Measurements from ENCODE around the gene SPAM1. TPM values are rescaled to one million over a fixed set of nuclear protein-coding genes. Genes with fewer than 3 reads are reported as not detected.

The SPAM1 gene
- total RNA-seq, 4 donors from 2014 or later = not detected

DNA sequence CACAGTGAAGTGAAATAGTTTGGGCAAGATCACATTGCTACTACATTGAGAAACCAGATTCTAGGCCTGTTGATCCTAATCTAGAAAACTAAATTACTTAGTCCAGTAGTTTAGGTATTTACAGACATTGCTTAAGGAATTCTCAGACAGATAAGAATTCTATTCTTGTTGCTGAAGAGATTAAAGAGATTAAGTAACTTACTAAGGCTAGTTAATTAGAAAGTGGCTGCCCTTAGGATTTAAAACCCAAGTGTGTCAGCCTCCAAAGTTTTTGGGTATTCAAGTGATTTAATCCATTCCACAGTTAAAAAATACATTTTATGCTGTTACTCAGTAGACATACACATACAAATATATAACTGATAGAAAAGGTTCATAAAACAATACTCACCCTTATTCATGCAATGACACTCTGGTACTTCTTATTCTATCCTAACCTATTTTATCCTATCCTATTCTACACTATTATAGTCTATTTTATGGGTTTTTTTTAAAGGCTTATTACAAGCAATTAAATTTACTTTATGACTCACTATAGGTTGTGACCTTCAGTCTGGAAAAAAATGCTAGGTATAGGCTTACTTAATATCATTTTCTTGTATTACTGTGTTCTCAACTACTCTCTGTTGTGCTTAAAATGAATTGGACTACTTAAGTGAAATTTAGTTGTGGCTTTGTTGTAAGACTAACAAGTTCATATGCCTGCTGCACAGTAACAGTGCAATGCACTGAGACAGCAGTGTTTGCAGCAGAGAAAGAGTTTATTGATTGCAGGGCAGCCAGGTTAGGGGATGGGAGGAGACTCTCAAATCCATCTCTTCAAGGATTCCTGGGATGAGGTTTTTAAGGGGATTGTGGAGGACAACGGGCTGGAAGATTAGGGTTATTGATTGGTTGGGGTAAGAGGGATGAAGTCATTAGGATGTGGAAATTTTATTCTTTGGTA is 10.7 kb downstream of the SPAM1 start:
- no peak overlapping the region for H3K27ac ChIP-seq
- ATAC-seq = no peak
- WGBS, 2 donors (ENCODE audit: low coverage in 1 of 2) = 67 to 80% methylated on average over 1 of the region's 1 CpG
- H3K36me3 ChIP-seq = no peaks in the 10 kb centered on the region
- H3K4me1 ChIP-seq = no peaks in the 10 kb centered on the region
- no peaks in the 10 kb centered on the region for H3K27me3 ChIP-seq
- peaks cover 0 to 7% (median 0%) of the 10 kb centered on the region in 3 donors for H3K9me3 ChIP-seq
- no peak overlapping the region for H3K4me3 ChIP-seq
- TF ChIP-seq EP300 (IDR thresholded peaks at IDR 0.05) (no peak), POLR2A (IDR thresholded peaks at IDR 0.05) (no peak), POLR2AphosphoS5 (IDR thresholded peaks at IDR 0.05) (no peak)
- TF ChIP-seq, protein P1, sequence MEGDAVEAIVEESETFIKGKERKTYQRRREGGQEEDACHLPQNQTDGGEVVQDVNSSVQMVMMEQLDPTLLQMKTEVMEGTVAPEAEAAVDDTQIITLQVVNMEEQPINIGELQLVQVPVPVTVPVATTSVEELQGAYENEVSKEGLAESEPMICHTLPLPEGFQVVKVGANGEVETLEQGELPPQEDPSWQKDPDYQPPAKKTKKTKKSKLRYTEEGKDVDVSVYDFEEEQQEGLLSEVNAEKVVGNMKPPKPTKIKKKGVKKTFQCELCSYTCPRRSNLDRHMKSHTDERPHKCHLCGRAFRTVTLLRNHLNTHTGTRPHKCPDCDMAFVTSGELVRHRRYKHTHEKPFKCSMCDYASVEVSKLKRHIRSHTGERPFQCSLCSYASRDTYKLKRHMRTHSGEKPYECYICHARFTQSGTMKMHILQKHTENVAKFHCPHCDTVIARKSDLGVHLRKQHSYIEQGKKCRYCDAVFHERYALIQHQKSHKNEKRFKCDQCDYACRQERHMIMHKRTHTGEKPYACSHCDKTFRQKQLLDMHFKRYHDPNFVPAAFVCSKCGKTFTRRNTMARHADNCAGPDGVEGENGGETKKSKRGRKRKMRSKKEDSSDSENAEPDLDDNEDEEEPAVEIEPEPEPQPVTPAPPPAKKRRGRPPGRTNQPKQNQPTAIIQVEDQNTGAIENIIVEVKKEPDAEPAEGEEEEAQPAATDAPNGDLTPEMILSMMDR (IDR thresholded peaks at IDR 0.05) = no peak

DNA sequence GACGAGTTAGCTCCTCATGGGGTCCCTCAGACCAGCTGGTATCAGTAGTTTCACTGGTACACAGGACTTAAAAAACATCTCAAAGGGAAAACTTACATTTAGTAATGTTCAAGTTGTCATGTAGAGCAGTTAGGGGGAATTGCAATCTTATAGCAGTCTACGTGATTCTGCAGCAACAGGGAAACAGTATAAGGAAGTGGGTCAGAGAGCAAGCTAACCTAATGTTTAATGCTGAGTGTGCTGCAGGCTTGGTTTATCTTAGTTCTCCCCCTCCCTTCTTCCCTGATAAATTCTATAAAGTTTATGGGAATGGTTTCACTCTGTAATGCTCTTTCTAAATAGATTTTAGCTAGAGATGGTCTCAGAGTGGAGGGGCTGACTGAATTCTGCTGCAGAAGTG is 11.3 kb downstream of the SPAM1 start:
- Histone ChIP-seq H3K36me3 (no peaks in the 10 kb centered on the region), H3K4me3 (no peak overlapping the region)
- WGBS, 2 donors (ENCODE audit: low coverage in 1 of 2) = 48 to 58% methylated on average over 2 of the region's 2 CpGs

DNA sequence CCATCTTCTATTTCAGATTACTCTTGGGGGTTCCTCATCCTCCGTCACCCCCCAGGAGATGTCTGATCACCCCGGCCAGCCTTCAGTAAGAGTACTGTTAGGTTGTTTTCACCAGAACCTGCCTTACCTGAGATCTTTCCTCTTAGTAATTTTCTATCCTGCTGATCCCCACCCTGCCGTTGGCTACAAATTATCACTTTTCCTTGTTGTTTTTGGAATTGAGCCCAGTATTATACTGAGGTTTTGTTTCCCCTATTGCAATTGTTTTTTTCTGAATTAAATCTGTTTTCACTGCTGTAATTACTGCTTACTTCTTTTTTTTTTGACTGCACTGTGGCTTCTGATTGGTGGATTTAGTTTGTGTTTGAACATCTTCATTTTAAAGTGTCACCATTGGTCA is 14.7 kb downstream of the SPAM1 start:
- peaks cover 0 to 7% (median 0%) of the 10 kb centered on the region in 3 donors for H3K9me3 ChIP-seq
- WGBS, 2 donors (ENCODE audit: low coverage in 1 of 2) = 73 to 86% methylated on average over 2 of the region's 3 CpGs
- no peak overlapping the region for H3K27ac ChIP-seq
- no peak overlapping the region for H3K4me3 ChIP-seq
- no peaks in the 10 kb centered on the region for H3K36me3 ChIP-seq
- TF ChIP-seq POLR2AphosphoS5 (IDR thresholded peaks at IDR 0.05) (no peak), POLR2A (IDR thresholded peaks at IDR 0.05) (no peak), EP300 (IDR thresholded peaks at IDR 0.05) (no peak)
- TF ChIP-seq, protein P1 (IDR thresholded peaks at IDR 0.05) = no peak
- no peaks in the 10 kb centered on the region for H3K4me1 ChIP-seq
- ATAC-seq = no peak
- H3K27me3 ChIP-seq = no peaks in the 10 kb centered on the region

More for the DNA sequence above, 11.3 kb downstream of the SPAM1 start:
- ATAC-seq = no peak
- no peak for TF ChIP-seq POLR2A (IDR thresholded peaks at IDR 0.05)
- no peak for TF ChIP-seq POLR2AphosphoS5 (IDR thresholded peaks at IDR 0.05)
- TF ChIP-seq EP300 (IDR thresholded peaks at IDR 0.05) = no peak
- TF ChIP-seq, protein P1 (IDR thresholded peaks at IDR 0.05) = no peak
- no peaks in the 10 kb centered on the region for H3K27me3 ChIP-seq
- H3K9me3 ChIP-seq = peaks cover 0 to 7% (median 0%) of the 10 kb centered on the region in 3 donors
- no peak overlapping the region for H3K27ac ChIP-seq
- no peaks in the 10 kb centered on the region for H3K4me1 ChIP-seq

DNA sequence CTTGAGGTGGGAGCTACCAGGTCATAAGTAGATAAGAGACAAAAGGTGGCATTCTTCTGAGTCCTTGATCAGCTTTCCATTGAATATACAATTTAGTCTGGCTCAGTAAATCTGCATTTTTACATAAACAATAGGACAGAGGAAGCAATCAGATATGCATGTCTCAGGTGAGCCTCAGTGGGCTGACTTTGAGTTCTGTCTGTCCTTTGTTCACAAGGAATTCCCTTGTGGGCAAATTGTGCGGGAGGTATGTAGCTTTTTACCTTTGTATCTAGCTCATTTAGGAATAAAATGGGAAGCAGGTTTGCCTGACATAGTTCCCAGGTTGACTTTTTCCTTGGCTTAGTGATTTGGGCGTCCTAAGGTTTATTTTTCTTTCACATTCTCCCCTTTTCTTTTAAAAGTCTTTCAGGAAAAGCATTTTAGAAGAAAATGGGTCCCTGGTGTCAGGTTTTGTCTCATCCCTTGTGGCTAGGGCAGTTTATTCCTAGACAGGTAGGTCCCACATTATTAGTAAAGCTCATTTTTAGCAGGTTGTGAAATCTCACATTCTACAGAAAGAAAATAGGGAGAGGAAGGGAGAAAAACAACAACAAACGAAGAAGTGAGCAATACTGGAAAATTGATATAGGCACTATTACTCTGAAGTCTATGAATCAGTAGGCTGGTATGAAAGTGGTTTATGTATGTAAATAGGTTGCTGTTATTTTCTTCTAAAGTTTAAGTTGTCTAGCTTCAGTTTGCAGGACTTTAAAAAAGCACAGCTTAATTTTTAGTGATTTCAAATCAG is 16.5 kb downstream of the SPAM1 start:
- TF ChIP-seq EP300 (IDR thresholded peaks at IDR 0.05) (no peak), POLR2AphosphoS5 (IDR thresholded peaks at IDR 0.05) (no peak), POLR2A (IDR thresholded peaks at IDR 0.05) (no peak)
- TF ChIP-seq, protein P1 (IDR thresholded peaks at IDR 0.05) = no peak
- H3K4me1 ChIP-seq = no peaks in the 10 kb centered on the region
- H3K36me3 ChIP-seq = no peaks in the 10 kb centered on the region
- 42 to 53% methylated on average over 3 of the region's 3 CpGs for WGBS, 2 donors (ENCODE audit: low coverage in 1 of 2)
- H3K27ac ChIP-seq = no peak overlapping the region
- no peaks in the 10 kb centered on the region for H3K27me3 ChIP-seq
- no peak overlapping the region for H3K4me3 ChIP-seq
- ATAC-seq = no peak
- no peaks in the 10 kb centered on the region for H3K9me3 ChIP-seq

Data from gastroesophageal sphincter (tissue), 4 donors.